MM.1S (cell line): ENCODE data around the gene CMTR2.
A peak's percentile ranks its signal among the peaks of the same experiment; 100 is the strongest.

Source experiments
- DNase-seq: peaks from one replicate; pipeline ENCODE4 v3.0.0-alpha.2; 2015
- H2AFZ ChIP-seq: fragments of 300-600 bp; sonication (generic); 2 replicates; pipeline ENCODE4 v1.6.0; 2016; ENCODE audit warnings: antibody characterized with exemption, low read length
- H3F3A ChIP-seq: fragments of 300-600 bp; sonication (generic); 2 replicates; pipeline ENCODE4 v1.6.1; 2016; ENCODE audit warnings: mild to moderate bottlenecking, antibody characterized with exemption, low read length, moderate library complexity, mixed read lengths; ENCODE audit not compliant: insufficient read depth
- H3K27ac ChIP-seq: fragments of 300-600 bp; sonication (generic); 2 replicates; pipeline ENCODE4 v1.5.1; 2016; ENCODE audit warnings: mild to moderate bottlenecking, low read length
- H3K27me3 ChIP-seq: fragments of 300-600 bp; sonication (generic); replicated peaks from 2 replicates; pipeline ENCODE4 v1.6.0; 2016; ENCODE audit warnings: low read length; ENCODE audit not compliant: insufficient read depth
- H3K36me3 ChIP-seq: fragments of 300-600 bp; sonication (generic); replicated peaks from 2 replicates; pipeline ENCODE4 v1.6.1; 2016; ENCODE audit warnings: mild to moderate bottlenecking, low read length, mixed read lengths; ENCODE audit not compliant: insufficient read depth
- H3K4me1 ChIP-seq: fragments of 300-600 bp; sonication (generic); 2 replicates; pipeline ENCODE4 v1.6.1; 2016; ENCODE audit warnings: low read length, mixed read lengths
- H3K4me2 ChIP-seq: fragments of 300-600 bp; sonication (generic); 2 replicates; pipeline ENCODE4 v1.6.0; 2016; ENCODE audit warnings: low read depth, low read length
- H3K4me3 ChIP-seq: fragments of 300-600 bp; sonication (generic); 2 replicates; pipeline ENCODE4 v1.5.1; 2016; ENCODE audit warnings: low read length, mixed read lengths
- H3K79me2 ChIP-seq: fragments of 300-600 bp; sonication (generic); 2 replicates; pipeline ENCODE4 v1.6.1; 2016; ENCODE audit warnings: mixed run types, low read length, mixed read lengths
- H3K9ac ChIP-seq: fragments of 300-600 bp; sonication (generic); 2 replicates; pipeline ENCODE4 v1.6.1; 2016; ENCODE audit warnings: low read length, mixed read lengths
- H3K9me2 ChIP-seq: fragments of 300-600 bp; sonication (generic); replicated peaks from 2 replicates; pipeline ENCODE4 v1.6.1; 2016; ENCODE audit warnings: mild to moderate bottlenecking, low read length, mixed read lengths; ENCODE audit not compliant: insufficient read depth
- H3K9me3 ChIP-seq: fragments of 300-600 bp; sonication (generic); replicated peaks from 2 replicates; pipeline ENCODE4 v1.6.1; 2016; ENCODE audit warnings: mild to moderate bottlenecking, low read length, mixed read lengths; ENCODE audit not compliant: insufficient read depth
- H4K20me1 ChIP-seq: fragments of 300-600 bp; sonication (generic); 2 replicates; pipeline ENCODE4 v1.6.1; 2016; ENCODE audit warnings: mild to moderate bottlenecking, low read length, moderate library complexity, mixed read lengths; ENCODE audit not compliant: insufficient read depth
- EZH2 ChIP-seq: fragments of 300-600 bp; sonication (generic); optimal IDR thresholded peaks from 2 replicates; pipeline ENCODE3; 2017; ENCODE audit warnings: low read depth, mild to moderate bottlenecking, antibody characterized with exemption, low read length, mixed read lengths
- EZH2phosphoT487 ChIP-seq: fragments of 300-600 bp; sonication (generic); IDR thresholded peaks from 2 replicates; pipeline ENCODE4 v1.6.1; 2018; ENCODE audit warnings: antibody characterized with exemption, low read length
- TF ChIP-seq, protein P1 (sequence below): fragments of 300-600 bp; sonication (generic); IDR thresholded peaks from 2 replicates; pipeline ENCODE4 v1.5.1; 2016; ENCODE audit warnings: antibody characterized with exemption, low read length, mixed read lengths

The CMTR2 gene

DNA sequence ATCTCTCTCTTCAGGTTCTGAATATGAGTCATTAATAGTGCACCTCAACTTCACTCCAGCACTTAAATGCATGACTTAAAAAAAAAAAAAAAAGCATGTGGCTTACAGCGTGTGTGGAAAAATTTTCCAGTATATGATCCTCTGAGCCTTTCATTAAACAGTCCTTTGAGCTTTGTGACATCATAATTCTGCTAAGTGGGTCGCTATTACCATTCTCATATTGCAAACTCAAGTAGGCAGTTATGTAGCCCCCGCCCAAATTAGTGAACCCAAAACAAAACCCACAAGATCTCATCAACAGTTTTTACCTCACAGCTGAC, 672 bp downstream of the CMTR2 start:
- Histone ChIP-seq H3F3A (peaks cover 3% of the 10 kb centered on the region; the same call in 1 of the 2 replicates), H3K27me3 (no peaks in the 10 kb centered on the region), H2AFZ (peak overlapping the region; percentile 97), H3K4me3 (peak overlapping the region; percentile 86), H3K27ac (peak overlapping the region; percentile 74; the same call in 1 of the 2 replicates), H3K9me3 (no peaks in the 10 kb centered on the region), H3K79me2 (peaks cover 18% of the 10 kb centered on the region), H3K36me3 (no peaks in the 10 kb centered on the region; the same call in 1 of the 2 replicates), H3K4me2 (peak overlapping the region; percentile 85), H3K4me1 (0 out of 2 replicates have a peak, but pooled peaks cover 8% of the 10 kb centered on the region), H3K9ac (peak overlapping the region; percentile 81), H3K9me2 (no peaks in the 10 kb centered on the region), H4K20me1 (no peaks in the 10 kb centered on the region)
- DNase-seq = no peak
- TF ChIP-seq, protein P1, sequence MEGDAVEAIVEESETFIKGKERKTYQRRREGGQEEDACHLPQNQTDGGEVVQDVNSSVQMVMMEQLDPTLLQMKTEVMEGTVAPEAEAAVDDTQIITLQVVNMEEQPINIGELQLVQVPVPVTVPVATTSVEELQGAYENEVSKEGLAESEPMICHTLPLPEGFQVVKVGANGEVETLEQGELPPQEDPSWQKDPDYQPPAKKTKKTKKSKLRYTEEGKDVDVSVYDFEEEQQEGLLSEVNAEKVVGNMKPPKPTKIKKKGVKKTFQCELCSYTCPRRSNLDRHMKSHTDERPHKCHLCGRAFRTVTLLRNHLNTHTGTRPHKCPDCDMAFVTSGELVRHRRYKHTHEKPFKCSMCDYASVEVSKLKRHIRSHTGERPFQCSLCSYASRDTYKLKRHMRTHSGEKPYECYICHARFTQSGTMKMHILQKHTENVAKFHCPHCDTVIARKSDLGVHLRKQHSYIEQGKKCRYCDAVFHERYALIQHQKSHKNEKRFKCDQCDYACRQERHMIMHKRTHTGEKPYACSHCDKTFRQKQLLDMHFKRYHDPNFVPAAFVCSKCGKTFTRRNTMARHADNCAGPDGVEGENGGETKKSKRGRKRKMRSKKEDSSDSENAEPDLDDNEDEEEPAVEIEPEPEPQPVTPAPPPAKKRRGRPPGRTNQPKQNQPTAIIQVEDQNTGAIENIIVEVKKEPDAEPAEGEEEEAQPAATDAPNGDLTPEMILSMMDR = no peak
- TF ChIP-seq EZH2phosphoT487 (no peak), EZH2 (no peak)

DNA sequence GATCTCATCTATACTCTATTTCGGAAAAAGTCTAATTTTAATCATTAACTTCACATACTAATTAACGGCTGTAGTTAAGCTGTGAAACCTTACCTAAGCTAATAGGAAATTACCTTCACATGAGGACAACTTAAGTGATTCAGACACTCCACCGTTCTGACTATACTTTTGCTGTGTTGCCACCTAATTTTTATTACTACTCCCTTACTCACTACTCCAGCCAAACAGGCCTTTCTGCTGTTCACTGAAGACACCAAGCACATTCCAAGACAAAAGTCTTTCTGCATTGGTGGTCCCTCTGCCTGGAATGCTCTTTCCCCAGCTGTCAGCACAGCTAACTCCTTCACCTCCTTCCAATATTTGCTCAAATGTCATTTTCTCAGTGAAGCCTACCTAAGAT, 1.3 kb downstream of the CMTR2 start:
- no peak for TF ChIP-seq EZH2
- TF ChIP-seq EZH2phosphoT487 = no peak
- TF ChIP-seq, protein P1 = no peak
- 0 out of 2 replicates have a peak, but pooled peaks cover 8% of the 10 kb centered on the region for H3K4me1 ChIP-seq
- H3K4me2 ChIP-seq = peak overlapping the region; percentile 85; the same call in 1 of the 2 replicates
- no peaks in the 10 kb centered on the region; the same call in 1 of the 2 replicates for H3K36me3 ChIP-seq
- H3K9ac ChIP-seq = no peak overlapping the region
- no peaks in the 10 kb centered on the region for H3K9me3 ChIP-seq
- H3K9me2 ChIP-seq = no peaks in the 10 kb centered on the region
- no peak overlapping the region for H3K27ac ChIP-seq
- peaks cover 18% of the 10 kb centered on the region for H3K79me2 ChIP-seq
- no peaks in the 10 kb centered on the region for H4K20me1 ChIP-seq
- H3F3A ChIP-seq = peaks cover 3% of the 10 kb centered on the region; the same call in 1 of the 2 replicates
- no peaks in the 10 kb centered on the region for H3K27me3 ChIP-seq
- no peak overlapping the region for H2AFZ ChIP-seq
- no peak for DNase-seq
- H3K4me3 ChIP-seq = peak overlapping the region; percentile 86

DNA sequence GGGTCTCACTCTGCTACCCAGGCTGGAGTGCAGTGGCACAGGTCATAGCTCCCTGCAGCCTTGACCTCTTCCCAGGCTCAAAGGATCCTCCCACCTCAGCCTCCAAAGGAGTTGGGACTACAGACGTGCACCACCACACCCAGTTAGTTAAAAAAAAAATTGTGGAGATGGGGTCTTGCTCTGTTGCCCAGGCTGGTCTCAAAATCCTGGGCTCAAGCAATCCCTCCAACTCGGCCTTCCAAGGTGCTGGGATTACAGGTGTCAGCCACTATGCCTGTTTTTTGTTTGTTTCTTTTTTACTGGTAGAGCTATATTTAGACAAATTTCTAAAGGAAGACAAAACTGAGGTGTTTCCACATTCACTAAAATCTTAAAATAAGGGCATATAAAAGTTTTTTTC, 1.7 kb downstream of the CMTR2 start:
- Histone ChIP-seq H2AFZ (no peak overlapping the region), H3K4me3 (no peak overlapping the region)

More for the DNA sequence above, 1.7 kb downstream of the CMTR2 start:
- Histone ChIP-seq H3K27me3 (no peaks in the 10 kb centered on the region), H3K36me3 (no peaks in the 10 kb centered on the region; the same call in 1 of the 2 replicates), H3F3A (peaks cover 3% of the 10 kb centered on the region; the same call in 1 of the 2 replicates), H3K9me3 (no peaks in the 10 kb centered on the region), H3K79me2 (peaks cover 18% of the 10 kb centered on the region), H3K4me1 (0 out of 2 replicates have a peak, but pooled peaks cover 8% of the 10 kb centered on the region), H4K20me1 (no peaks in the 10 kb centered on the region), H3K9ac (no peak overlapping the region), H3K4me2 (no peak overlapping the region), H3K9me2 (no peaks in the 10 kb centered on the region), H3K27ac (no peak overlapping the region)
- TF ChIP-seq, protein P1 = no peak
- no peak for TF ChIP-seq EZH2
- no peak for TF ChIP-seq EZH2phosphoT487
- DNase-seq = no peak
